Activated T-helper 9 cell treated with anti-CD3 and anti-CD28 coated beads, Interleukin-2, amount 50 U/mL, for 16 hours (primary cell): ENCODE data around the gene CCL28.
"Not testable (repeated sequence)": the region's sequence is repeated elsewhere in the genome, so short reads cannot be mapped to it uniquely, and the experiment has no call there.

Experiments used
- DNase-seq: peaks from one replicate; pipeline ENCODE4 v3.0.0-alpha.2; 2020; ENCODE audit warnings: low read depth

Gene CCL28

GRCh38 chr5:43412156-43412555 is at the start of gene CCL28:
CCL28 (minus strand) TSS chr5:43412391; CDS start chr5:43412316, 75 bp downstream.
- no peak for DNase-seq

- no peak for DNase-seq
Observed at GRCh38 chr5:43461066-43461465, 48.9 kb upstream of the CCL28 start.

DNA sequence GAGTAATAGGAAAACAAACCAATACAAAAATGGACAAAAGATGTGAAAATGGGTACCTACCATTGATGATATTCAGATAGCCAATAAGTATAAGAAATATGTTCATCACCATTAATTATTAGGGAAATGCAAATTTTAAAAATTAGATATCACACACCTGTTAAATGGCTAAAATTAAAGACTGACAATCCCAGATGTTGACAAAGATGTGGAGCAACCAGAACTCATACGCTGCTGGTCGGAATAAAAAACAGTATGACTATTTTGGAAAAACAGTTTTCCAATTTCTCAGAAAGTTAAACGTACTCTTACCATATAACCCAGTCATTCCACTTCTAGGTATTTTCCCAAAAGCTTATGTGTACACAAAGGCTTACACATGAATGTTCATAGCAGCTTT is 44.4 kb upstream of the CCL28 start:
- no peak for DNase-seq

DNA sequence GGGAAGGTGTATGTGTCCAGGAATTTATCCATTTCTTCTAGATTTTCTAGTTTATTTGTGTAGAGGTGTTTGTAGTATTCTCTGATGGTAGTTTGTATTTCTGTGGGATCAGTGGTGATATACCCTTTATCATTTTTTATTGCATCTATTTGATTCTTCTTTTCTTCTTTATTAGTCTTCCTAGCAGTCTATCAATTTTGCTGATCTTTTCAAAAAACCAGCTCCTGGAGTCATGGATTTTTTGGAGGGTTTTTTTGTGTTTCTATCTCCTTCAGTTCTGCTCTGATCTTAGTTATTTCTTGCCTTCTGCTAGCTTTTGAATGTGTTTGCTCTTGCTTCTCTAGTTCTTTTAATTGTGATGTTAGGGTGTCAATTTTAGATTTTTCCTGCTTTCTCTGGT is 29.4 kb upstream of the CCL28 start:
- not testable (repeated sequence) for DNase-seq

GRCh38 chr5:43437062-43437660 is 25.0 kb upstream of the CCL28 start:
- DNase-seq = no peak

DNA sequence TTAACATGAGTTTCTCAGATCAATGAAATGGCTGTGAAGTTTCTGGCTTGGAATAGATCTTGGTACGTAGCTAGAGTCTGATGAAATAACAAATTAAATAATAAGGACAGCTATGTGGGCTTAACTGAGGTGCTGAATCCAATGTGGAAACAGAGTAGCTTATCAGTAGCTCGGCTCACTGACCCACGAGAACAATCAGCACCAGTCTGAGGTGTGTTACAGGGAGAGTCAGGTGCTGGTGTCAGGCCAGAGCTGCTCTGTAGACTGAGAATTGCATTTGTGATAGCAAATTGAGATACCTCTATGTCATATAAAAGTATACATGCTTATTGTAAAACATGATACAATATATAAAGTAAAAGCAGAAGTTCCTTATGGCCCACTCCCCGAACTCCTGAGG is 21.2 kb upstream of the CCL28 start:
- DNase-seq = no peak

GRCh38 chr5:43432486-43433375 is 20.5 kb upstream of the CCL28 start:
- DNase-seq = no peak

GRCh38 chr5:43429706-43430105 is 17.5 kb upstream of the CCL28 start:
- no peak for DNase-seq

DNA sequence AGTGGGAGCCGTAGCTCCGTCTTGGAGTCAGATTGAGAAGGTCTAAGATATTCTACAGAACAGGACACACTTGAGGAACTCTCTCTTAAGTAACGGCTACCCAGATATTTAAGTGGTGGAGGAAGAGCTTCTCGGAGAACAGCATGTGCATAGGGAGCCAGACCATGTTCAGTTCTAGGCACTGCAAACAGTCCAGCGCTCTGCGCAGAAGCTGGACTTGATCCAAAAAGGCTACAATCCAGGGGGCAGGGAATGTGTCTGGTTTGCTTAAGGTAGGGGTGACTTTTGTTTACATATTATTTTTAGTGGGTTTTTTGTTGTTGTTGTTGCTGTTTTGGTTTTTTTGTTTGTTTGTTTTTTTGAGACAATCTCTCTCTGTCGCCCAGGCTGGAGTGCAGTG is 16.8 kb upstream of the CCL28 start:
- no peak for DNase-seq

DNA sequence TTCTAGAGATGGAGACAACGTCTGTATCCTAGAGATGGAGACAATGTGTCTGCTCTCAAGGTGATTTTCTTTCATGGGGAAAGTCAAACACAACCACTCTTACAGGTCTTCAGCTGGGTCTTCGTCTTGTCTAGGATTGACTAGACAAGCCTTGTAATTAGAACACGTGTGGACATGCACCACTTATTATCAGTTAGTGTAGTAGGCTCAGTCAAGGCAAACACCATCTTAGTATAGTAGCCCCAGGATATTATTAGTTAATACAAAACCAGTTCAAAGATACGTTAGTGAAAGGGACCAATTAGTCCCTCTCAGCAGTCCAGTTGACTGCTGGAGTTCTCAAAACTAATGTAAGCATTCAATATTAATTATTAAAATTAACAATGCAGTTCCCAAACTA is 15.1 kb upstream of the CCL28 start:
- DNase-seq = no peak

DNA sequence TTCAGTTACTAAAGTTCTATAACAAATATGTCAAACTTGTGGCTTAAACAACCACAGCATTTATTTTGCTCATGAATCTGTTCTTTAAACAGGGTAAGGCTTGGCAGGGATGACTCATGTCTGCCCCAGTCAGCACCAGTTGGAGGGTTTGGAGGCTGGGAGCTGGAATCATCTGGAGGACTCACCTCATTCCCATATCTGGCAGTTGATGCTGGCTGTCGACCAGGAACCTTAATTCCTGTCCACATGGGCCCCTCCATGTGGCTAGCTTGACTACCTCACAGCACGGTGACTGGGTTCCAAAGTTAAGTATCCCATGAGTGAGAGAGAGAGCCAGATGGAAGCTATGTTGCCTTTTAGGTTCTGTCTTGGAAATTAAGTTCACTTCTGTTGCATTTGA is 13.8 kb upstream of the CCL28 start:
- no peak for DNase-seq

DNA sequence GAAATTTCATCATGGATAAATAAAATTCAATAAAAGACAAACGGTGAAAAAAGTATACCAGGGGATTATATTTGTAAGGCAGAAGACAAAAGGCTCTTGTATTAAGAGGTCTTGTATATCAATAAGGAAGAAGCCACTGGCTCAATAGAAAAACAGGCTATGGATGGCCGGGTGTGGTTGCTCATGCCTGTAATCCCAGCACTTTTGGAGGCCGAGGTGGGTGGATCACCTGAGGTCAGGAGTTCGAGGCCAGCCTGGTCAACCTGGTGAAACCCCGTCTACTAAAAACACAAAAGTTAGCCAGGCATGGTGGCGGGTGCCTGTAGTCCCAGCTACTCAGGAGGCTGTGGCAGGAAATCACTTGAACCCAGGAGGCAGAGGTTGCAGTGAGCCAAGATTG is 10.9 kb upstream of the CCL28 start:
- DNase-seq = not testable (repeated sequence)

DNA sequence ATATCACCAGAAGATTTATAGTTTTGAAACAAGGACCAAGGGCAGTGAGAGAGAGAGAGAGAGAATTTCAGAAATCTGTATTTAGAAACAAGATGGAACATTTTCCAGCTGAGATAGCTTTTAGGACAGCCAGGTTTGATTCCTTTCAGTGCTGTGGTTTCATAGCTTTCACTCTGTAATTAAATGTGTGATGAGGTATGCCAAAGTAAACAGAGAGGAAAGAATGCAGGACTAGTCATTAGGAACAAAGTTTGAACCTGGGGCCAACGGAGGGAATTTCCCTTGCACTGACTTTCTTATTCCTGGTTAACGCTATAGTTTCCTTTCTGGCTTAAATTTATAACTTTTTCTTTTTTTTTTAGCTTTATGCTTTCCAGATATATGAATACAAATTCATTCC is 10.0 kb upstream of the CCL28 start:
- no peak for DNase-seq

DNA sequence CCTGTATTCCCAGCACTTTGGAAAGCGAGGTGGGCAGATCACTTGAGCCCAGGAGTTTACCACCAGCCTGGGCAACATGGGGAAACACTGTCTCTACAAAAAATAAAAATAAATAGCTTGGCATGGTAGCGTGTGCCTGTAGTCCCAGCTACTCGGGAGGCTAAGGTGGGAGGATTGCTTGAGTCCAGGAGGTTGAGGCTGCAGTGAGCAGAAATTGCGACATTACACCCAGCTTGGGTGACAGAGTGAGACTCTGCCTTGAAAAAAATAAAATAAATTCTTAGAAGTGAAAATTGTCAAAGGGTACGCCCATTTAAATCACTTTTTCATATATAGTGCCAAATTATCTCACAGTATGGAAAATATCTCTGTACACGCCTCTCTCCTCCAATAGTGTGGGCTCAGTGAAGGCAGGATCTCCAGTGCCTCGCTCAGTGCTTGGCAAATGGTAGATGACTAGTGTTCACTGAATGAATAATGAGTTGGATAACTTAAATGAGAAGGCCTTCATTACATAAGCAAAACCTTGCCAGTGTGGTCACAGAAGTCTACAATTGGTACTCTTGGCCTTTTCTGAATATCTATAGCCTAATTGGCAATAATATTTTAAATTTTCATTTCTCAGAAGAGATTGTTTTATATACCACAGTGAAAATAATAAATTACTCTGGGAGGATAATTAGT is 9.4 kb upstream of the CCL28 start:
- no peak for DNase-seq

- no peak for DNase-seq
Observed at GRCh38 chr5:43420241-43420640, 8.1 kb upstream of the CCL28 start.

- DNase-seq = no peak
Observed at GRCh38 chr5:43418561-43418960, 6.4 kb upstream of the CCL28 start.

GRCh38 chr5:43416803-43417394 is 4.7 kb upstream of the CCL28 start:
- DNase-seq = no peak

DNA sequence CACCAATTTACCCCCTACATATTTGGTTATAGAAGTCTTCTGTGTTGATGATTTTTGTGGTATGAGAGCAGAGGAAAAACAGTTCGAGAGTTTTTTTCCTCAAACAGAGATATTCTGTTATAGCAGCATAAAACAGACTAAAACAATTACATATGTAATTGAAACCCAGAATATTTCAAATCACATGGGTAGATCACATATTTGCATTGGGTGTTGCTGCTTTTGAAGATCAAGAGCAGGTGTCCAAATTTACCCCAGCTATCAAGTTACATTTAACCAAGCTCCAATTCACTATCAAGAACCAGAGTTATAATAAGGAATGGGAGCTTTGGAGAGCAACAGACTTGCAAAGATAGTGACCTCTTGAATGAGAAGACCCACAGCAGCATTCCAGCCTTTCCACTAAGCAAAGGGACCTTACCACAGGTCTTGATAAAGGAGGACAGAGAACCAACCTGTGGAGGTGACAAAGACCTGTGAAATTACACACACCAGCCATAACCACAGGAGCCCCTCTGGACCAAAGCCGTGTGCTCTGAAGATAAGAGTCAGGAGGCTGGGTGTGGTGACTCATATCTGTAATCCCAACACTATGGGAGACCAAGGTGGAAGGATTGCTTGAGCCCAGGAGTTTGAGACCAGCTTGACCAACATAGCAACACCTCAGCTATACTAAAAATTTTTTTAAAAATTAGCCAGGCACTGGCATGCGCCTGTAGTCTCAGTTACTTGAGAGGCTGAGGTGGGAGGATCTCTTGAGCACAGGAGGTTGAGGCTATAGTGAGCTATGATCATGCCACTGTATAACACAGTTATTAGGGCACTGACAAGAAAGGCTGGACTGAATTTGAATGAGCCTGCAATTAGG is 4.0 kb upstream of the CCL28 start:
- DNase-seq = no peak

GRCh38 chr5:43413966-43414365 is 1.8 kb upstream of the CCL28 start:
- DNase-seq = no peak

DNA sequence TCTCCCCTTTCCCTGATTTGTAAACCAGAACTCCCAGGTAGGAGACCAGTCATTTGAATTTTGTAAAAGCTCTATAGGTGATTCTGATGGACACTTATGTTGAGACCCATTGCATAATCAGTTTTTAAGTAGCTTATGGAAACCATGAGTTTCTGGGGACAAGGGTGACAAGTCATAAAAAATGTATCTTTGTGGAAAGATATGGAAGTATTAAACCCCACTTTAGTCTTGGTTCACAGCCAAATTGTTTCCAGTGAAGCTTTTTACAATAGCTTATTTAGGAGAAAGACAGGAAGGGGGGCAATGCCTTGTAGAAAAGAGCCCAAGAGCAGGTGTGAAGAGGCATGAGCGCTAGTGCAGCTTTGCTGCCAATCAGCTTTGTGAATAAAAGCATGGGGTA is 453 bp upstream of the CCL28 start:
- DNase-seq = no peak

- DNase-seq = no peak
Observed at GRCh38 chr5:43411495-43411894, 696 bp downstream of the CCL28 start.

- DNase-seq = no peak
Observed at GRCh38 chr5:43410414-43410813, 1.8 kb downstream of the CCL28 start.
